Chondrocyte (in vitro differentiated cells): ENCODE data around the gene ZNF423. TPM values are rescaled to one million over a fixed set of nuclear protein-coding genes. Genes with fewer than 3 reads are reported as not detected.

ENCODE experiments used
- DNase-seq: peaks from one replicate; pipeline ENCODE4 v3.0.0; 2021; ENCODE audit warnings: mixed read lengths, low spot score
- H3K27ac Mint-ChIP-seq: one replicate; pipeline ENCODE4 v1.8.0; 2021; ENCODE audit warnings: mild to moderate bottlenecking, moderate library complexity, mixed read lengths; ENCODE audit not compliant: unreplicated experiment
- H3K27me3 Mint-ChIP-seq: 2 replicates; pipeline ENCODE4 v1.8.0; 2021; ENCODE audit warnings: low read depth, mixed read lengths
- H3K36me3 Mint-ChIP-seq: 2 replicates; pipeline ENCODE4 v1.8.0; 2021; ENCODE audit warnings: low read depth, mixed read lengths
- H3K4me1 Mint-ChIP-seq: 2 replicates; pipeline ENCODE4 v1.8.0; 2021; ENCODE audit warnings: low read depth, mild to moderate bottlenecking, mixed read lengths
- H3K4me3 Mint-ChIP-seq: one replicate; pipeline ENCODE4 v1.8.0; 2021; ENCODE audit warnings: mild to moderate bottlenecking, moderate library complexity, mixed read lengths; ENCODE audit not compliant: unreplicated experiment
- H3K9me3 Mint-ChIP-seq: 2 replicates; pipeline ENCODE4 v1.8.0; 2021; ENCODE audit warnings: low read depth, mixed read lengths
- total RNA-seq: library from RNA; stranded (reverse); gene quantifications from 3 replicates; pipeline ENCODE4 v1.2.1, GENCODE V29; 2021
- TF ChIP-seq, protein P1 (sequence below): fragments of 200-600 bp; sonication (generic); IDR thresholded peaks from 2 replicates; pipeline ENCODE4 v1.5.0; 2021; ENCODE audit warnings: antibody characterized with exemption, mild to moderate bottlenecking, moderate library complexity

The ZNF423 gene
- total RNA-seq, 1 donor from 2014 or later, result 4.7 TPM

DNA sequence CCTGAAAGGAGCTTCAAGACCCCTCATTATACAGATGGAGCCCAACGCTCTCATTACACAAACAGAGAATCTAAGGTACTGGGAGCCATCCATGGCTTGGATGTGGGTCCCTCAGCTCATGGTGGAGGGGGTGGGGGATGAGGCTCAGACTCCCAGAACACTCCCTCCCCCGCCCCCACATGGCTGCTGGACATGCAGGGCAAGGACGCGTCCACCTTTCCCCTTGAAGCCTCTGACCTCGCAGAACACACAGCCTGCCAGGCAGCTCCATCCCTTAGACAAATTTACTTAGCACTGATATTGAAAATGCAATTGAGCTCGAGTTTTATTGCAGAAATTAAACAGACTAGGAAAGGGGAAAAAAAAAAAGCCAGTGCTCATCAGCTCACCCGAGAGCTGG lies 203.9 kb downstream of the ZNF423 start:
- peaks cover 11% of the 10 kb centered on the region for H3K36me3 Mint-ChIP-seq
- no peak overlapping the region for H3K27ac Mint-ChIP-seq

DNA sequence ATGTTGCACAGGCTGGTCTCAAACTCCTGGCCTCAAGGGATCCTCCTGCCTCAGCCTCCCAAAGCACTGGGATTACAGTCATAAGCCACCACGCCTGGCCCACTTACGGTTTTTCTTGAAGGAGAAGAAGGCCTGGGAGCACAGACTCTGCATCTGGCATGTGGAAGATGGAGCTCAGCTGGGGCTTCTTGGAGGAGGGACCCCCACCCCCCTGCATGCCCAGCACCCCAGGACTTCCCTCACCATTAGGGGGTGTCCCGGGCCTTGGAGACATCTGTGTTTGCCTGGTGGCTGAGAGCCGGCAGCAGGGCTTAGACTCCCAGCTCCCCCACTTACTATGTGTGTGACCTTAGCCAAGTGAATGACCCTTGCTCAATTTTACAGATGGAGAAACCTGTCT lies 204.7 kb downstream of the ZNF423 start:
- Mint-ChIP-seq H3K36me3 (peaks cover 11% of the 10 kb centered on the region), H3K9me3 (peaks cover 22% of the 10 kb centered on the region), H3K4me1 (peaks cover 13% of the 10 kb centered on the region), H3K27ac (no peak overlapping the region), H3K4me3 (no peak overlapping the region), H3K27me3 (no peaks in the 10 kb centered on the region)
- TF ChIP-seq, protein P1, sequence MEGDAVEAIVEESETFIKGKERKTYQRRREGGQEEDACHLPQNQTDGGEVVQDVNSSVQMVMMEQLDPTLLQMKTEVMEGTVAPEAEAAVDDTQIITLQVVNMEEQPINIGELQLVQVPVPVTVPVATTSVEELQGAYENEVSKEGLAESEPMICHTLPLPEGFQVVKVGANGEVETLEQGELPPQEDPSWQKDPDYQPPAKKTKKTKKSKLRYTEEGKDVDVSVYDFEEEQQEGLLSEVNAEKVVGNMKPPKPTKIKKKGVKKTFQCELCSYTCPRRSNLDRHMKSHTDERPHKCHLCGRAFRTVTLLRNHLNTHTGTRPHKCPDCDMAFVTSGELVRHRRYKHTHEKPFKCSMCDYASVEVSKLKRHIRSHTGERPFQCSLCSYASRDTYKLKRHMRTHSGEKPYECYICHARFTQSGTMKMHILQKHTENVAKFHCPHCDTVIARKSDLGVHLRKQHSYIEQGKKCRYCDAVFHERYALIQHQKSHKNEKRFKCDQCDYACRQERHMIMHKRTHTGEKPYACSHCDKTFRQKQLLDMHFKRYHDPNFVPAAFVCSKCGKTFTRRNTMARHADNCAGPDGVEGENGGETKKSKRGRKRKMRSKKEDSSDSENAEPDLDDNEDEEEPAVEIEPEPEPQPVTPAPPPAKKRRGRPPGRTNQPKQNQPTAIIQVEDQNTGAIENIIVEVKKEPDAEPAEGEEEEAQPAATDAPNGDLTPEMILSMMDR, result no peak
- DNase-seq, result peak; percentile 41

More for the DNA sequence above, 203.9 kb downstream of the ZNF423 start:
- peak; percentile 38 for DNase-seq
- TF ChIP-seq, protein P1, result no peak
- Mint-ChIP-seq H3K9me3 (peaks cover 19% of the 10 kb centered on the region), H3K27me3 (no peaks in the 10 kb centered on the region), H3K4me1 (peaks cover 13% of the 10 kb centered on the region), H3K4me3 (no peak overlapping the region)

DNA sequence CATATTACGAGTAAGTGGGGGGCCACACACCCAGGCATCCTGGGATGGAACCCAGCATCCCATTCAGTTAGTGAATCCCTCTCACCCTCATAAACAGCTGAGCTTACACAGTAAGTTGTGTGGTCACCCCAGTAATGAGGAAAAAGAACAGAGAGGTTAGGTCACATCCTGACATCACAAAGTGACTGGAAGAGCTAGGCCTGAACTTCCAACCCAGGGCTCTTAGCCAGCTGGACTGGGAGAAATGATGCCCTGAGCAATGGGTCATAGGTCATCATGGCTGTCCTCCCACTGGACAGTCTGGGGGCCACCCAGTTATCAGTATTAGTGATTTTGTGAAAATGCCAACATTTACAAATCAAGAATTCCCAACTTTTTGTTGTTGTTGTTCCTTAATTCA lies 205.3 kb downstream of the ZNF423 start:
- no peaks in the 10 kb centered on the region for H3K27me3 Mint-ChIP-seq
- TF ChIP-seq, protein P1, result no peak
- H3K36me3 Mint-ChIP-seq, result peaks cover 12% of the 10 kb centered on the region
- no peak for DNase-seq
- H3K4me1 Mint-ChIP-seq, result peaks cover 13% of the 10 kb centered on the region
- H3K4me3 Mint-ChIP-seq, result no peak overlapping the region
- peaks cover 26% of the 10 kb centered on the region for H3K9me3 Mint-ChIP-seq
- H3K27ac Mint-ChIP-seq, result no peak overlapping the region

DNA sequence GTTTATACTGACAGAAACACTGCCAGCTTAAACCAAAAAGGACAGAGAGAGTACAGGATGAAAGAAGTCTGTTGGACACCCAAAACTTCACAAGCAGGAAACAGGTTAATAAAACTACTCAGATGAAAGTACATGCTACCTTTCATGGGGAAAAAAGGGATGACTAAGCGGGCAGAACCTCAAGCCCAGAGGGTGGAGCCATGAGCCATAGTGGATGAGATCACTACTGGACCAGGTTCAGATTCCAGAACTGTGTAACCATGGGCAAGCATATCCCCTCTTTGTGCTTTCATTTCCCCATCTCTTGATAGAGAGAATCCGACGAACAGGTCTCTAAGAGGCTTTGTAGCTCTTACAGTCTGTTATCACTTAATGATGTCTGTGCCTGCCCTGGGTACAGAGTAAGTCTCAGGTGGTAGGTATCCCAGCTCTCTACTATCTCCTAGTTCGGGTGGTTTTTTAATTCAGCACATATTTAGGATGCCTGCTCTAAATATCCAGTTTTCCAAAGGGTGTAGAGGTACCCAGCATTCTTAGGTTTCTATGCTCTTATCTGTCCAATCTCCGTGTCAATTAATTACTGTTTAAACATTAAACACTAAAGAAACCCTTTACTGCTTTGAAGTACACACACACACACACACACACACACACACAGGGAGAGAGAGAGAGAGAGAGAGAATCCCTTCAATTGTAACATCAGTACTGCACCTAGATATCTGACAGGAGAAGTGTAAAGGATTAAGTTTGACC lies 206.7 kb downstream of the ZNF423 start:
- Mint-ChIP-seq H3K9me3 (peaks cover 26% of the 10 kb centered on the region), H3K27ac (no peak overlapping the region), H3K4me3 (no peak overlapping the region), H3K36me3 (peaks cover 12% of the 10 kb centered on the region), H3K4me1 (peaks cover 14% of the 10 kb centered on the region), H3K27me3 (no peaks in the 10 kb centered on the region)
- TF ChIP-seq, protein P1, result no peak
- no peak for DNase-seq

DNA sequence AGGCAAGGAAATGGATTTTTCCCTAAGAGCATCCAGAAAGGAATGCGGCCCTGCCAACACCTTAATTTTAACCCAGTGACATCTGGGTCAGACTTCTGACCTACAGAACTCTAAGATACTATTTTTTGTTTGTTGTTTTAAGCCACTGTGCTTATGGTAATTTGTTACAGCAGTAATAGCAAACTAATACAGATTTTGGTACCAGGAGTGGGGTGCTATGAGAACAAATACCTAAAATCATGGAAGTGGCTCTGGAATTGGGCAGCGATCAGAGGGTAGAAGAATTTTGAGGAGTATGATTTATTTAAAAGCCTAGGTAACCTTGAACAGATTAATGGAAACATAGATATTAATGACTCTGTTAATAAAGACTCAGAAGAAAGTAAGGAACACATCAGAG lies 208.2 kb downstream of the ZNF423 start:
- Mint-ChIP-seq H3K9me3 (peaks cover 26% of the 10 kb centered on the region), H3K27ac (no peak overlapping the region), H3K36me3 (peaks cover 12% of the 10 kb centered on the region), H3K4me1 (peaks cover 23% of the 10 kb centered on the region), H3K27me3 (no peaks in the 10 kb centered on the region), H3K4me3 (no peak overlapping the region)
- TF ChIP-seq, protein P1, result no peak
- no peak for DNase-seq
